Kidney epithelial cell (primary cell): ENCODE results near the gene ABLIM2. TPM values are rescaled to one million over a fixed set of nuclear protein-coding genes. Genes with fewer than 3 reads are reported as not detected.

Experiments
- DNase-seq: peaks from one replicate; pipeline ENCODE4 v3.0.0-alpha.2; 2010; ENCODE audit warnings: low read depth
- H3K27me3 ChIP-seq: 2 replicates; pipeline ENCODE4 v1.6.0; 2011; ENCODE audit warnings: low read length; ENCODE audit not compliant: control insufficient read depth, insufficient read depth
- H3K36me3 ChIP-seq: 2 replicates; pipeline ENCODE4 v1.5.1; 2011; ENCODE audit warnings: low read length; ENCODE audit not compliant: control insufficient read depth, insufficient read depth
- H3K4me3 ChIP-seq: 2 replicates; pipeline ENCODE4 v1.5.1; 2011; ENCODE audit warnings: low read depth, mild to moderate bottlenecking, control low read depth, low read length
- CTCF ChIP-seq: IDR thresholded peaks from 2 replicates; pipeline ENCODE4 v1.5.1; 2011; ENCODE audit warnings: mild to moderate bottlenecking, moderate library complexity, low read length, control low read depth, inconsistent platforms; ENCODE audit not compliant: insufficient read depth, poor library complexity, severe bottlenecking
- total RNA-seq: library from RNA; depleted of rRNA; stranded (reverse); fragments of >200 nt; gene quantifications from 2 replicates; pipeline ENCODE4 v1.2.3, GENCODE V29; 2015

Gene ABLIM2
- total RNA-seq, 1 donor from 2014 or later, result 1.3 TPM

- no peak for DNase-seq
- no peaks in the 10 kb centered on the region for H3K36me3 ChIP-seq
- TF ChIP-seq CTCF, result no peak
- H3K27me3 ChIP-seq, result peaks cover 8% of the 10 kb centered on the region
- H3K4me3 ChIP-seq, result no peak overlapping the region
These were observed 191.6 kb downstream of the ABLIM2 start for GRCh38 chr4:7967063-7967440.

GRCh38 chr4:7966281-7967062, 192.1 kb downstream of the ABLIM2 start:
- no peak overlapping the region for H3K4me3 ChIP-seq
- H3K27me3 ChIP-seq, result peaks cover 8% of the 10 kb centered on the region
- no peaks in the 10 kb centered on the region for H3K36me3 ChIP-seq
- DNase-seq, result no peak
- TF ChIP-seq CTCF, result no peak

GRCh38 chr4:7964890-7965662, 193.5 kb downstream of the ABLIM2 start:
- H3K36me3 ChIP-seq, result no peaks in the 10 kb centered on the region
- TF ChIP-seq CTCF, result no peak
- DNase-seq, result no peak
- peaks cover 8% of the 10 kb centered on the region for H3K27me3 ChIP-seq
- H3K4me3 ChIP-seq, result no peak overlapping the region

GRCh38 chr4:7964459-7964858, 194.2 kb downstream of the ABLIM2 start:
- peaks cover 8% of the 10 kb centered on the region for H3K27me3 ChIP-seq
- H3K36me3 ChIP-seq, result no peaks in the 10 kb centered on the region
- H3K4me3 ChIP-seq, result no peak overlapping the region
- no peak for TF ChIP-seq CTCF
- DNase-seq, result no peak

- Histone ChIP-seq H3K36me3 (no peaks in the 10 kb centered on the region), H3K4me3 (no peak overlapping the region), H3K27me3 (peaks cover 8% of the 10 kb centered on the region)
- no peak for DNase-seq
- TF ChIP-seq CTCF, result no peak
These were observed 194.9 kb downstream of the ABLIM2 start for GRCh38 chr4:7963691-7964090.
